ENCODE results near the gene RNF224. TPM values are rescaled to one million over a fixed set of nuclear protein-coding genes. Genes with fewer than 3 reads are reported as not detected.

The RNF224 gene
- total RNA-seq, 1 experiment from 2014 or later = 0.27 TPM

DNA sequence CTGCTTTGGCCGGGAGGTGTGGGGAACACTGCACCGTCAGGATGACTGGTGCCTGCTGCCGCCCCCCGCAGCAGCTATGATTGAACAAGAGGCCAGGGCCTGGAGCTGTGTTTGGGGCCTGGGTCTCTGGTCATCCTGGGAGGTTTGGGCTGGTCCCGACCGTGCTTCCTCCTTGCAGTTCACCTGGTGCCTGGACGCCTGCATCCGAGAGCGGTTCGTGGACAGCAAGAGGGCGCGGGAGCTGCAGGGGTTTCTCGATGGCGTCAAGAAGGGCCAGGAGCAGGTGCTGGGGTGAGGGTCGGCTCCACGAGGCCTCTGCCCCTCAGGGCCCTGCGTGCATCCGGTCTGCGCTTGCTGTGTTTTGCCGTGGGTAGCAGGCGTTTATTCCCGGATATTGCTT, 36.8 kb downstream of the RNF224 start:
- H3K36me3 Mint-ChIP-seq (ENCODE audit: insufficient read depth, unreplicated experiment) = peaks cover 68% of the 10 kb centered on the region
- peaks cover 3% of the 10 kb centered on the region for H3K36me3 ChIP-seq (ENCODE audit: control insufficient read depth, insufficient read depth, low read length)
- POLR2A ChIA-PET = no interaction called here
- no peaks in the 10 kb centered on the region for H3K4me1 Mint-ChIP-seq (ENCODE audit: low read depth, unreplicated experiment)
- TF ChIP-seq, protein P1, sequence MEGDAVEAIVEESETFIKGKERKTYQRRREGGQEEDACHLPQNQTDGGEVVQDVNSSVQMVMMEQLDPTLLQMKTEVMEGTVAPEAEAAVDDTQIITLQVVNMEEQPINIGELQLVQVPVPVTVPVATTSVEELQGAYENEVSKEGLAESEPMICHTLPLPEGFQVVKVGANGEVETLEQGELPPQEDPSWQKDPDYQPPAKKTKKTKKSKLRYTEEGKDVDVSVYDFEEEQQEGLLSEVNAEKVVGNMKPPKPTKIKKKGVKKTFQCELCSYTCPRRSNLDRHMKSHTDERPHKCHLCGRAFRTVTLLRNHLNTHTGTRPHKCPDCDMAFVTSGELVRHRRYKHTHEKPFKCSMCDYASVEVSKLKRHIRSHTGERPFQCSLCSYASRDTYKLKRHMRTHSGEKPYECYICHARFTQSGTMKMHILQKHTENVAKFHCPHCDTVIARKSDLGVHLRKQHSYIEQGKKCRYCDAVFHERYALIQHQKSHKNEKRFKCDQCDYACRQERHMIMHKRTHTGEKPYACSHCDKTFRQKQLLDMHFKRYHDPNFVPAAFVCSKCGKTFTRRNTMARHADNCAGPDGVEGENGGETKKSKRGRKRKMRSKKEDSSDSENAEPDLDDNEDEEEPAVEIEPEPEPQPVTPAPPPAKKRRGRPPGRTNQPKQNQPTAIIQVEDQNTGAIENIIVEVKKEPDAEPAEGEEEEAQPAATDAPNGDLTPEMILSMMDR (IDR thresholded peaks at IDR 0.05; ENCODE audit: insufficient read depth in 1 of 2, low read depth in 1 of 2, low read length in 1 of 2, severe bottlenecking in 1 of 2, unreplicated experiment in 1 of 2) = no peak
- intact Hi-C loops (cut with micrococcal nuclease; ENCODE audit: unreplicated experiment) = no loop called here
- no peaks in the 10 kb centered on the region for H3K27me3 ChIP-seq (replicated peaks; ENCODE audit: control insufficient read depth, insufficient read depth, low read length)
- H3K27ac Mint-ChIP-seq (ENCODE audit: unreplicated experiment) = no peak overlapping the region
- H3K4me3 ChIP-seq (ENCODE audit: low read depth, low read length) = no peak overlapping the region
- H3K4me1 ChIP-seq = no peaks in the 10 kb centered on the region
- H3K9me3 Mint-ChIP-seq (ENCODE audit: unreplicated experiment) = no peaks in the 10 kb centered on the region
- no peak overlapping the region for H3K4me3 Mint-ChIP-seq (ENCODE audit: unreplicated experiment)
- CTCF ChIA-PET = no interaction called here
- H3K9me3 ChIP-seq = no peaks in the 10 kb centered on the region
- no peaks in the 10 kb centered on the region for H3K27me3 Mint-ChIP-seq (ENCODE audit: insufficient read depth, unreplicated experiment)
- BruUV-seq (replicated peaks) = no TSS peak
- DNase-seq = no peak

DNA sequence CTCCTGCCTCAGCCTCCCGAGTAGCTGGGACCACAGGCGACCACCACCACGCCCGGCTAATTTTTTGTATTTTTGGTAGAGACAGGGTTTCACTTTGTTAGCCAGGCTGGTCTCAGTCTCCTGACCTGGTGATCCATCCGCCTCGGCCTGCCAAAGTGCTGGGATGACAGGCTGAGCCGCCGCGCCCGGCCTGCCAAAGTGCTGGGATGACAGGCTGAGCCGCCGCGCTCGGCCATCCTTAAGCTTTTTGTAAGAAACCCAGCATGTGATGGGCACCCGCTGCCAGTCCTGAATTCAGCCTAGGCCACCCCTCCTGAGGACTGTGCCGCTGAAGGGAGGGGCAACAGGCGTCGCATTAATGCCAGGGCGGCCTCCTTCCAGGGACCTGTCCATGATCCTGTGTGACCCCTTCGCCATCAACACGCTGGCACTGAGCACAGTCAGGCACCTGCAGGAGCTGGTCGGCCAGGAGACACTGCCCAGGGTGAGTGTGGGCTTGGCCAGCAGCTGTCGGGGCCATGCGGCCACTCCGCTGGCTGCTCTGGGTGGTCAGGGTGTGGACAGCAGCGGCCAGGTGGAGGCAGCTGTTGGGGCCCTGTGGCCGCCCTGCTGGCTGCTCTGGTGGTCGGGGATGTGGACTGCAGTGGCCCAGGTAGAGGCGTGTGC, 38.3 kb downstream of the RNF224 start:
- TF ChIP-seq, protein P1 (IDR thresholded peaks at IDR 0.05; ENCODE audit: insufficient read depth in 1 of 2, low read depth in 1 of 2, low read length in 1 of 2, severe bottlenecking in 1 of 2, unreplicated experiment in 1 of 2) = no peak
- Mint-ChIP-seq H3K27me3 (ENCODE audit: insufficient read depth, unreplicated experiment) (no peaks in the 10 kb centered on the region), H3K4me1 (ENCODE audit: low read depth, unreplicated experiment) (no peaks in the 10 kb centered on the region), H3K36me3 (ENCODE audit: insufficient read depth, unreplicated experiment) (peaks cover 78% of the 10 kb centered on the region), H3K4me3 (ENCODE audit: unreplicated experiment) (no peak overlapping the region), H3K9me3 (ENCODE audit: unreplicated experiment) (no peaks in the 10 kb centered on the region), H3K27ac (ENCODE audit: unreplicated experiment) (no peak overlapping the region)
- ChIA-PET CTCF (interaction anchor here (0.8 kb wide), 1 partner anchor 12 kb away, joined by 3 read pairs; no protein-coding TSS in a partner anchor), POLR2A (no interaction called here)
- DNase-seq = no peak
- Histone ChIP-seq H3K36me3 (ENCODE audit: control insufficient read depth, insufficient read depth, low read length) (peaks cover 3% of the 10 kb centered on the region), H3K27me3 (replicated peaks; ENCODE audit: control insufficient read depth, insufficient read depth, low read length) (no peaks in the 10 kb centered on the region), H3K9me3 (no peaks in the 10 kb centered on the region), H3K4me3 (ENCODE audit: low read depth, low read length) (no peak overlapping the region), H3K4me1 (no peaks in the 10 kb centered on the region)
- intact Hi-C loops (cut with micrococcal nuclease; ENCODE audit: unreplicated experiment) = no loop called here
- no TSS peak for BruUV-seq (replicated peaks)

DNA sequence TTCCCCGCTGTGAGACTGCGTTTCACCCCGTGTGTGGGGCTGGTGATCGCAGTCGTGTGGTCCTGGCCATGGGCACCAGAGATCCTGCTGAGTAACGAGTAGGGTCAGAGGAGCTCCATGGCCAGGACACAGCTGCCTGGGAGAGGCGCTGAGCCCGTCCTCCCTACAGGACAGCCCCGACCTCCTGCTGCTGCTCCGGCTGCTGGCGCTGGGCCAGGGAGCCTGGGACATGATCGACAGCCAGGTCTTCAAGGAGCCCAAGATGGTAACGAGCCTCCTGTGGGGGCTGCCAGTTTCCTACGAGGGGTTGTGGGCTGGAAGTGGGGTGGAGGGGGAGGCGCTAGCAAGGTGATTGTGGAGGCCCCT, 38.8 kb downstream of the RNF224 start:
- no TSS peak for BruUV-seq (replicated peaks)
- CTCF ChIA-PET = interaction anchor here (0.8 kb wide), 1 partner anchor 12 kb away, joined by 3 read pairs; no protein-coding TSS in a partner anchor
- Histone ChIP-seq H3K36me3 (ENCODE audit: control insufficient read depth, insufficient read depth, low read length) (peaks cover 3% of the 10 kb centered on the region), H3K9me3 (no peaks in the 10 kb centered on the region), H3K4me1 (no peaks in the 10 kb centered on the region), H3K4me3 (ENCODE audit: low read depth, low read length) (no peak overlapping the region), H3K27me3 (replicated peaks; ENCODE audit: control insufficient read depth, insufficient read depth, low read length) (no peaks in the 10 kb centered on the region)
- Mint-ChIP-seq H3K27me3 (ENCODE audit: insufficient read depth, unreplicated experiment) (no peaks in the 10 kb centered on the region), H3K4me1 (ENCODE audit: low read depth, unreplicated experiment) (no peaks in the 10 kb centered on the region), H3K4me3 (ENCODE audit: unreplicated experiment) (no peak overlapping the region), H3K36me3 (ENCODE audit: insufficient read depth, unreplicated experiment) (peaks cover 79% of the 10 kb centered on the region), H3K27ac (ENCODE audit: unreplicated experiment) (no peak overlapping the region), H3K9me3 (ENCODE audit: unreplicated experiment) (no peaks in the 10 kb centered on the region)
- intact Hi-C loops (cut with micrococcal nuclease; ENCODE audit: unreplicated experiment) = no loop called here
- POLR2A ChIA-PET = no interaction called here
- no peak for DNase-seq
- TF ChIP-seq, protein P1 (IDR thresholded peaks at IDR 0.05; ENCODE audit: insufficient read depth in 1 of 2, low read depth in 1 of 2, low read length in 1 of 2, severe bottlenecking in 1 of 2, unreplicated experiment in 1 of 2) = no peak

Data from Caco-2 (cell line).